K562 (cell line): ENCODE data around the gene DYRK1A. TPM values are rescaled to one million over a fixed set of nuclear protein-coding genes. Genes with fewer than 3 reads are reported as not detected.

Experiments
- ARNT ChIP-seq, 2 experiments: fragments of 450-650 bp; IDR thresholded peaks; 2 replicates each; pipeline ENCODE4 v1.6.1; 2016; ENCODE audit warnings: mild to moderate bottlenecking in 1 of 2
- CBFA2T2 ChIP-seq: fragments of 450-650 bp; conservative IDR thresholded peaks from 2 replicates; pipeline ENCODE4 v1.6.1; 2017; ENCODE audit warnings: mild to moderate bottlenecking
- CBFB ChIP-seq: sonication (generic); formaldehyde crosslinking; IDR thresholded peaks from 2 replicates; pipeline ENCODE4 v1.4.0; 2020; ENCODE audit warnings: mild to moderate bottlenecking, missing genetic modification reagents
- CHAMP1 ChIP-seq: fragments of 450-650 bp; IDR thresholded peaks from 2 replicates; pipeline ENCODE4 v1.6.1; 2016; ENCODE audit warnings: mild to moderate bottlenecking
- CTBP1 ChIP-seq: fragments of 450-650 bp; IDR thresholded peaks from 2 replicates; pipeline ENCODE4 v1.6.1; 2016; ENCODE audit warnings: borderline replicate concordance
- MAFK ChIP-seq: IDR thresholded peaks from 2 replicates; pipeline ENCODE4 v1.6.1; 2011; ENCODE audit warnings: low read length, improper control_type of control experiment
- NELFE ChIP-seq: IDR thresholded peaks from 2 replicates; pipeline ENCODE4 v1.6.1; 2011; ENCODE audit warnings: mild to moderate bottlenecking; ENCODE audit not compliant: insufficient read depth, insufficient read length
- RBM17 ChIP-seq: fragments of 200-400 bp; formaldehyde crosslinking; IDR thresholded peaks from 2 replicates; pipeline ENCODE4 v1.6.1; 2017; ENCODE audit warnings: low read depth, mild to moderate bottlenecking, low read length, borderline replicate concordance
- RERE ChIP-seq: sonication (generic); formaldehyde crosslinking; IDR thresholded peaks from 2 replicates; pipeline ENCODE4 v1.8.0; 2023; ENCODE audit warnings: missing genetic modification reagents, mild to moderate bottlenecking, borderline replicate concordance
- ZEB2 ChIP-seq: fragments of 450-650 bp; IDR thresholded peaks from 2 replicates; pipeline ENCODE4 v1.6.1; 2016
- ZFX ChIP-seq: sonication (generic); formaldehyde crosslinking; IDR thresholded peaks from 2 replicates; pipeline ENCODE4 v1.8.0; 2022; ENCODE audit warnings: mild to moderate bottlenecking, missing genetic modification reagents, moderate library complexity
- ZNF354B ChIP-seq: fragments of 250-450 bp; sonication (Bioruptor Pico); IDR thresholded peaks from 2 replicates; pipeline ENCODE4 v1.4.0; 2020
- ZNF384 ChIP-seq: IDR thresholded peaks from 2 replicates; pipeline ENCODE4 v1.6.1; 2012; ENCODE audit warnings: low read depth, low read length, improper control_type of control experiment
- ZNF592 ChIP-seq: fragments of 450-650 bp; IDR thresholded peaks from 2 replicates; pipeline ENCODE4 v1.6.1; 2017; ENCODE audit warnings: antibody characterized with exemption, mild to moderate bottlenecking
- ZNF644 ChIP-seq: fragments of 200-800 bp; sonication (Bioruptor generic); IDR thresholded peaks from 2 replicates; pipeline ENCODE4 v1.6.1; 2016; ENCODE audit warnings: low read depth, missing genetic modification characterization, missing compliant biosample characterization
- ZNF707 ChIP-seq: fragments of 250-450 bp; sonication (Bioruptor Pico); conservative IDR thresholded peaks from 2 replicates; pipeline ENCODE4 v1.8.0; 2022; ENCODE audit warnings: inconsistent platforms, mild to moderate bottlenecking, moderate library complexity
- ZNF780A ChIP-seq: fragments of 250-450 bp; sonication (Bioruptor Pico); IDR thresholded peaks from 2 replicates; pipeline ENCODE4 v1.5.0; 2021; ENCODE audit warnings: mild to moderate bottlenecking
- ZNF785 ChIP-seq: fragments of 250-450 bp; sonication (Bioruptor Pico); IDR thresholded peaks from 2 replicates; pipeline ENCODE4 v1.4.0; 2020; ENCODE audit warnings: mild to moderate bottlenecking
- polyA plus RNA-seq, 8 experiments: library from polyadenylated mRNA; depleted of rRNA in 4 of 8; stranded (reverse) in 5 of 8; unstranded in 3 of 8; fragments of >200 nt; fragmentation: Nextera tagmentation in 2 of 8; fragmentation: Illumina TruSeq in 1 of 8; extraction: Ambion mirVana in 2 of 8; extraction: Trizol in 1 of 8; gene quantifications; 2 replicates each; pipeline versions ENCODE4 v1.2.1 to v1.2.3, GENCODE V29; 2011 to 2014; ENCODE audit warnings: inconsistent platforms in 1 of 8, missing spikeins in 1 of 8
- total RNA-seq, 7 experiments: library from RNA; depleted of rRNA in 6 of 7; stranded (reverse); fragments of >200 nt in 6 of 7; fragmentation: Illumina TruSeq in 2 of 7; extraction: Trizol in 2 of 7; gene quantifications; 2 replicates each; pipeline versions ENCODE4 v1.2.1 to v1.2.3, GENCODE V29; 2011 to 2021; ENCODE audit warnings: low replicate concordance in 1 of 7

The DYRK1A gene
- total and polyA plus RNA-seq, 9 of the 15 experiments (the other 6 are each of a cell fraction or from before 2014, with no cell fraction given) = 3.7 to 64.8 (median 42.3) TPM

- no peak for TF ChIP-seq RERE (CRISPR knock-in tag)
- peak; percentile 76 for TF ChIP-seq CTBP1
- TF ChIP-seq CBFB (CRISPR knock-in tag) = no peak
- TF ChIP-seq ZNF780A (CRISPR knock-in tag) = no peak
- TF ChIP-seq RBM17 = no peak
- TF ChIP-seq ZEB2 = peak; percentile 88
- TF ChIP-seq ZNF592 = 0 out of 2 replicates have a peak, but pooled peaks have one; percentile 1
- TF ChIP-seq ZNF384 = no peak
- no peak for TF ChIP-seq ZFX (CRISPR knock-in tag)
- TF ChIP-seq ARNT (IDR thresholded peaks at IDR 0.05) = peak in 1 of 2 experiments; percentile 73; a peak in 1 of 4 replicates
- no peak for TF ChIP-seq ZNF644 (tag)
- peak; percentile 68 for TF ChIP-seq MAFK
- TF ChIP-seq NELFE = no peak
- no peak for TF ChIP-seq CHAMP1
- TF ChIP-seq CBFA2T2 = peak; percentile 72
- TF ChIP-seq ZNF707 = no peak
- TF ChIP-seq ZNF354B (CRISPR knock-in tag) = no peak
- TF ChIP-seq ZNF785 (CRISPR knock-in tag) = no peak
Observed at GRCh38 chr21:37564341-37564923, 197.9 kb downstream of the DYRK1A start (continued).
